Spinal cord (tissue), 10 donors: ENCODE measurements around the gene NQO1. TPM values are rescaled to one million over a fixed set of nuclear protein-coding genes. Genes with fewer than 3 reads are reported as not detected.
"Not testable (repeated sequence)": the region's sequence is repeated elsewhere in the genome, so short reads cannot be mapped to it uniquely, and the experiment has no call there.

Experiments
- DNase-seq, 6 donors: peaks; one replicate each; pipeline versions ENCODE4 v3.0.0 to v3.0.0-alpha.2; 2013 to 2015; ENCODE audit warnings: low spot score in 6 of 6, low read depth in 4 of 6
- H3K27ac ChIP-seq: one replicate; pipeline ENCODE4 v1.5.1; 2013; ENCODE audit warnings: low read depth, low read length, control low read depth
- H3K27me3 ChIP-seq: one replicate; pipeline ENCODE4 v1.6.1; 2013; ENCODE audit warnings: low read length; ENCODE audit not compliant: control insufficient read depth, insufficient read depth
- H3K36me3 ChIP-seq: one replicate; pipeline ENCODE4 v1.6.1; 2013; ENCODE audit warnings: low read length; ENCODE audit not compliant: control insufficient read depth, insufficient read depth
- H3K4me1 ChIP-seq: one replicate; pipeline ENCODE4 v1.6.1; 2013; ENCODE audit warnings: low read length; ENCODE audit not compliant: control insufficient read depth, insufficient read depth
- H3K4me3 ChIP-seq: one replicate; pipeline ENCODE4 v1.5.1; 2013; ENCODE audit warnings: low read depth, low read length, control low read depth
- H3K9me3 ChIP-seq: one replicate; pipeline ENCODE4 v1.6.1; 2013; ENCODE audit warnings: low read length; ENCODE audit not compliant: control insufficient read depth, insufficient read depth
- WGBS: methylation state at CpG from one replicate; pipeline ENCODE4 v1.1.5; 2013; ENCODE audit warnings: missing lambda C conversion rate; ENCODE audit not compliant: insufficient coverage; 5-methylcytosine and 5-hydroxymethylcytosine counted together
- polyA plus RNA-seq, 2 donors: library from polyadenylated mRNA; unstranded; fragments of 120-200 nt; gene quantifications; one replicate each; pipeline ENCODE4 v1.2.1, GENCODE V29; 2013; ENCODE audit not compliant: insufficient read length in 2 of 2
- total RNA-seq, 2 donors: library from RNA; depleted of rRNA in 1 of 2; stranded (reverse); fragments of 120-200 nt in 1 of 2; fragments of >200 nt in 1 of 2; gene quantifications; one replicate each; pipeline versions ENCODE4 v1.2.3 to v1.2.4, GENCODE V29; 2013 to 2014
- donor health status: healthy.

NQO1 gene
- total and polyA plus RNA-seq, 4 donors = 17.1 to 93.4 (median 21.7) TPM

- no peaks in the 10 kb centered on the region for H3K9me3 ChIP-seq
- H3K27me3 ChIP-seq = no peaks in the 10 kb centered on the region
- H3K36me3 ChIP-seq = no peaks in the 10 kb centered on the region
- H3K4me1 ChIP-seq = no peaks in the 10 kb centered on the region
- peak overlapping the region; percentile 92 for H3K4me3 ChIP-seq
- peak in 1 of 6 donors; percentile 9 for DNase-seq
- 24% methylated on average over 10 of the region's 14 CpGs for WGBS
- H3K27ac ChIP-seq = peak overlapping the region; percentile 93
These were observed 36.6 kb upstream of the NQO1 start for GRCh38 chr16:69762814-69763598.

- Histone ChIP-seq H3K36me3 (no peaks in the 10 kb centered on the region), H3K4me1 (no peaks in the 10 kb centered on the region), H3K27ac (peak within 1 kb of the TSS; percentile 93), H3K27me3 (no peaks in the 10 kb centered on the region), H3K9me3 (no peaks in the 10 kb centered on the region), H3K4me3 (peak within 1 kb of the TSS; percentile 92)
- under 1% methylated on average over 66 of the region's 68 CpGs for WGBS
- DNase-seq = peak; percentile 36 to 93 (median 62)
These were observed 35.8 kb upstream of the NQO1 start, which contains the start of gene WWP2 for GRCh38 chr16:69761983-69762813. Gene WWP2 (plus strand): TSS chr16:69762332. CDS start chr16:69787011, 24,679 bp downstream.

GRCh38 chr16:69757375-69757774 lies 31.0 kb upstream of the NQO1 start:
- not testable (repeated sequence) for H3K9me3 ChIP-seq, H3K36me3 ChIP-seq, DNase-seq, H3K27ac ChIP-seq, H3K4me3 ChIP-seq, H3K27me3 ChIP-seq
- 96% methylated on average over 5 of the region's 13 CpGs for WGBS
- peaks cover 11% of the 10 kb centered on the region for H3K4me1 ChIP-seq

- no peaks in the 10 kb centered on the region for H3K27me3 ChIP-seq
- H3K4me1 ChIP-seq = peaks cover 11% of the 10 kb centered on the region
- H3K27ac ChIP-seq = no peak overlapping the region
- peaks cover 4% of the 10 kb centered on the region for H3K36me3 ChIP-seq
- DNase-seq = no peak
- WGBS = 96% methylated on average over 10 of the region's 10 CpGs
- no peak overlapping the region for H3K4me3 ChIP-seq
- H3K9me3 ChIP-seq = no peaks in the 10 kb centered on the region
These were observed 30.3 kb upstream of the NQO1 start for GRCh38 chr16:69756705-69757104.

GRCh38 chr16:69754469-69755310 lies 28.3 kb upstream of the NQO1 start, which contains the start of gene NOB1:
Gene NOB1 (minus strand): TSS chr16:69754926. CDS start chr16:69754910, 16 bp downstream.
- Histone ChIP-seq H3K4me1 (peaks cover 11% of the 10 kb centered on the region), H3K27ac (peak within 1 kb of the TSS; percentile 67), H3K4me3 (peak within 1 kb of the TSS; percentile 94), H3K9me3 (no peaks in the 10 kb centered on the region), H3K36me3 (peaks cover 20% of the 10 kb centered on the region), H3K27me3 (no peaks in the 10 kb centered on the region)
- under 1% methylated on average over 58 of the region's 58 CpGs for WGBS
- peak; percentile 90 to 99 (median 92) for DNase-seq

GRCh38 chr16:69754143-69754468 lies 27.7 kb upstream of the NQO1 start:
- Histone ChIP-seq H3K4me3 (peak overlapping the region; percentile 94), H3K27ac (peak overlapping the region; percentile 67), H3K36me3 (peaks cover 25% of the 10 kb centered on the region), H3K9me3 (no peaks in the 10 kb centered on the region), H3K4me1 (peaks cover 11% of the 10 kb centered on the region), H3K27me3 (no peaks in the 10 kb centered on the region)
- WGBS = 6% methylated on average over 3 of the region's 4 CpGs
- DNase-seq = no peak

- Histone ChIP-seq H3K27me3 (no peaks in the 10 kb centered on the region), H3K27ac (no peak overlapping the region), H3K4me1 (peaks cover 3% of the 10 kb centered on the region), H3K36me3 (peaks cover 76% of the 10 kb centered on the region), H3K4me3 (no peak overlapping the region), H3K9me3 (no peaks in the 10 kb centered on the region)
- DNase-seq = no peak
- WGBS = 92% methylated on average over 11 of the region's 20 CpGs
These were observed 22.5 kb upstream of the NQO1 start for GRCh38 chr16:69748694-69749345.

GRCh38 chr16:69747115-69747514 lies 20.8 kb upstream of the NQO1 start:
- no peak for DNase-seq
- H3K4me3 ChIP-seq = no peak overlapping the region
- H3K9me3 ChIP-seq = no peaks in the 10 kb centered on the region
- H3K4me1 ChIP-seq = no peaks in the 10 kb centered on the region
- no peaks in the 10 kb centered on the region for H3K27me3 ChIP-seq
- WGBS = 74% methylated on average over 2 of the region's 8 CpGs
- no peak overlapping the region for H3K27ac ChIP-seq
- peaks cover 89% of the 10 kb centered on the region for H3K36me3 ChIP-seq

- H3K4me3 ChIP-seq = no peak overlapping the region
- 98% methylated on average over 10 of the region's 10 CpGs for WGBS
- H3K36me3 ChIP-seq = peaks cover 90% of the 10 kb centered on the region
- no peaks in the 10 kb centered on the region for H3K27me3 ChIP-seq
- no peaks in the 10 kb centered on the region for H3K4me1 ChIP-seq
- DNase-seq = no peak
- H3K9me3 ChIP-seq = no peaks in the 10 kb centered on the region
- no peak overlapping the region for H3K27ac ChIP-seq
These were observed 19.6 kb upstream of the NQO1 start for GRCh38 chr16:69745959-69746358.
